ENCODE results near the gene TM9SF1. TPM values are rescaled to one million over a fixed set of nuclear protein-coding genes. Genes with fewer than 3 reads are reported as not detected.

TM9SF1 gene
- total and polyA plus RNA-seq, 2 of the 13 experiments (the other 11 are each of a cell fraction or from before 2014, with no cell fraction given) = 83.2 to 110 TPM

- no peak for TF ChIP-seq ZNF841 (CRISPR knock-in tag; IDR thresholded peaks at IDR 0.05; ENCODE audit: borderline replicate concordance)
- TF ChIP-seq ZFP91 (CRISPR knock-in tag; IDR thresholded peaks at IDR 0.05; ENCODE audit: borderline replicate concordance) = no peak
- peak; percentile 59; the same call in 1 of the 2 replicates for TF ChIP-seq MAZ (IDR thresholded peaks at IDR 0.05; ENCODE audit: borderline replicate concordance, low read depth, low read length)
- TF ChIP-seq MAZ (CRISPR knock-in tag; IDR thresholded peaks at IDR 0.05; ENCODE audit: low read depth) = no peak
- no peak for TF ChIP-seq ZNF781 (CRISPR knock-in tag; IDR thresholded peaks at IDR 0.05; ENCODE audit: borderline replicate concordance, not compliant biosample characterization)
- no peak for TF ChIP-seq ZNF33A (CRISPR knock-in tag; IDR thresholded peaks at IDR 0.05; ENCODE audit: borderline replicate concordance)
- TF ChIP-seq NCOR1 (IDR thresholded peaks at IDR 0.05; ENCODE audit: borderline replicate concordance, low read length) = no peak
- no peak; the same call in 1 of the 2 replicates for TF ChIP-seq ZBTB7B (CRISPR knock-in tag; IDR thresholded peaks at IDR 0.05)
- TF ChIP-seq ZNF879 (CRISPR knock-in tag; IDR thresholded peaks at IDR 0.05) = no peak; the same call in 1 of the 2 replicates
- TF ChIP-seq GLI4 (CRISPR knock-in tag; IDR thresholded peaks at IDR 0.05; ENCODE audit: borderline replicate concordance) = no peak; the same call in 1 of the 2 replicates
- TF ChIP-seq PCBP2 (optimal IDR thresholded peaks at IDR 0.05; ENCODE audit: low read depth, low read length, poor library complexity, severe bottlenecking) = no peak
- peak; percentile 35; the same call in 1 of the 2 replicates for TF ChIP-seq HOMEZ (CRISPR knock-in tag; IDR thresholded peaks at IDR 0.05; ENCODE audit: low read depth)
- TF ChIP-seq SOX13 (IDR thresholded peaks at IDR 0.05) = no peak
- no peak for TF ChIP-seq SOX13 (CRISPR knock-in tag; conservative IDR thresholded peaks at IDR 0.05 in 1 of 2, IDR thresholded peaks at IDR 0.05 in 1 of 2)
- no peak for TF ChIP-seq KLF6 (CRISPR knock-in tag; IDR thresholded peaks at IDR 0.05)
- TF ChIP-seq ZNF468 (CRISPR knock-in tag; IDR thresholded peaks at IDR 0.05) = no peak
- no peak for TF ChIP-seq ZNF761 (CRISPR knock-in tag; conservative IDR thresholded peaks at IDR 0.05)
- no peak for TF ChIP-seq TFE3 (CRISPR knock-in tag; IDR thresholded peaks at IDR 0.05)
- TF ChIP-seq ASH2L (IDR thresholded peaks at IDR 0.05; ENCODE audit: insufficient read length, low read depth, low read length) = no peak
- no peak for TF ChIP-seq ERF (CRISPR knock-in tag; IDR thresholded peaks at IDR 0.05)
- no peak; the same call in 1 of the 2 replicates for TF ChIP-seq KDM6A (CRISPR knock-in tag; IDR thresholded peaks at IDR 0.05; ENCODE audit: low read depth)
- no peak for TF ChIP-seq SALL1 (CRISPR knock-in tag; IDR thresholded peaks at IDR 0.05)
- TF ChIP-seq ZNF792 (CRISPR knock-in tag; IDR thresholded peaks at IDR 0.05) = no peak
- TF ChIP-seq AGO1 (IDR thresholded peaks at IDR 0.05; ENCODE audit: low read depth, low read length, poor library complexity, severe bottlenecking) = peak; percentile 78
Measured at GRCh38 chr14:24241829-24242443, 46.7 kb upstream of the TM9SF1 start (continued).
